ENCODE results near the gene GRM2.

DNA sequence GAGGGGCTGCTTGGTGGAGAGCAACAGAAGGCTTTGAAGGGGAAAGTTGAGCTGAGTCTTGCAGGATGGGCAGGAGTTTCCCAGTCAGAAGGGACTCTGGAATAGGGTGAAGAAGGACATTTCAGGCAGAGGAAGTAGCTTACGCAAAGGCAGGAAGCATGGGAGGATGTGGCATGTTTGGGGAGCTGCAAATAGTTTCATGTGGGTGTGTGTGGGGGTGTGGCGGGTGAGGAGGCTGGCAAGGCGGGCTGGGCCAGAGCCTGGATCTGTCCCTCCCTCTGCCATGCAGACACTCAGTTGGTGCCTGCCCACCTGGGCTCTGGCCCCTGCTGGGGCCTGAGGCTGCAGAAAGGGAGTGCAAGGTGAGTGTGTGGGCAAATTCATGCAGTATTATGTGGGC lies 25.4 kb upstream of the GRM2 start:
- TF ChIP-seq, protein P1, sequence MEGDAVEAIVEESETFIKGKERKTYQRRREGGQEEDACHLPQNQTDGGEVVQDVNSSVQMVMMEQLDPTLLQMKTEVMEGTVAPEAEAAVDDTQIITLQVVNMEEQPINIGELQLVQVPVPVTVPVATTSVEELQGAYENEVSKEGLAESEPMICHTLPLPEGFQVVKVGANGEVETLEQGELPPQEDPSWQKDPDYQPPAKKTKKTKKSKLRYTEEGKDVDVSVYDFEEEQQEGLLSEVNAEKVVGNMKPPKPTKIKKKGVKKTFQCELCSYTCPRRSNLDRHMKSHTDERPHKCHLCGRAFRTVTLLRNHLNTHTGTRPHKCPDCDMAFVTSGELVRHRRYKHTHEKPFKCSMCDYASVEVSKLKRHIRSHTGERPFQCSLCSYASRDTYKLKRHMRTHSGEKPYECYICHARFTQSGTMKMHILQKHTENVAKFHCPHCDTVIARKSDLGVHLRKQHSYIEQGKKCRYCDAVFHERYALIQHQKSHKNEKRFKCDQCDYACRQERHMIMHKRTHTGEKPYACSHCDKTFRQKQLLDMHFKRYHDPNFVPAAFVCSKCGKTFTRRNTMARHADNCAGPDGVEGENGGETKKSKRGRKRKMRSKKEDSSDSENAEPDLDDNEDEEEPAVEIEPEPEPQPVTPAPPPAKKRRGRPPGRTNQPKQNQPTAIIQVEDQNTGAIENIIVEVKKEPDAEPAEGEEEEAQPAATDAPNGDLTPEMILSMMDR (conservative IDR thresholded peaks at IDR 0.05; ENCODE audit: low read depth, low read length) = no peak
- no peak for TF ChIP-seq EZH2 (IDR thresholded peaks at IDR 0.05; ENCODE audit: borderline replicate concordance, low read depth, low read length, poor library complexity, severe bottlenecking)

Measured in A673 (cell line).